Vagina (tissue), 2 donors: ENCODE measurements around the gene UNC80.

Experiments used
- POLR2A ChIP-seq, 2 donors: fragments of 450-650 bp; IDR thresholded peaks; one replicate each; pipeline ENCODE4 v1.6.1; 2017; ENCODE audit warnings: antibody characterized with exemption in 2 of 2, mild to moderate bottlenecking in 2 of 2, moderate library complexity in 2 of 2
- POLR2AphosphoS5 ChIP-seq, 2 donors: sonication (generic); formaldehyde crosslinking; IDR thresholded peaks; one replicate each; pipeline ENCODE4 v1.9.0; 2017; ENCODE audit warnings: antibody characterized with exemption in 2 of 2, mild to moderate bottlenecking in 2 of 2, low read depth in 1 of 2; ENCODE audit not compliant: insufficient read depth in 1 of 2
- TF ChIP-seq, protein P1 (sequence below), 3 experiments: fragments of 450-650 bp in 2 of 3; fragments of 200-600 bp in 1 of 3; sonication (generic) in 1 of 3; IDR thresholded peaks; one replicate each; pipeline ENCODE4 v1.5.1; 2017 to 2019; ENCODE audit warnings: antibody characterized with exemption in 3 of 3, mild to moderate bottlenecking in 2 of 3, moderate library complexity in 2 of 3

DNA sequence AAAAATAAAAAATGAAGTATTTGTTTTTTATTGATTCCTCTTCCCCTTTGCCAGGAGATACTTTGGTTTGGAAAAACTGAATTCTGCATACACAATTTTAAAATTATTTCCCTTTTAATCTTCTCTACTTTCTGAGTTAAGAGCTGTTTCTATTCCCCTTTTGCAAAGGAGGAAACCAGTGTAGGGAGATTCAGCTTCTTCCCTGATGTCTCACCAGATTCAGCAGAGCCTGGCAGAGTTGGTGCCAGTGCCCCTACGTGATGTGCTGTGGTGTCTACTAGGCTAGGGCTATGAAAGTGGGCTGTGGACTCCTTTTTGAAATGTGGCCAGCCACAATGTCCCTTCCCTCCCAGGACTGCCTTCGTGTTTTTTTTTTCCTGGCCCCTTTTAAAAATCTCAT lies 233.2 kb downstream of the UNC80 start:
- TF ChIP-seq, protein P1, sequence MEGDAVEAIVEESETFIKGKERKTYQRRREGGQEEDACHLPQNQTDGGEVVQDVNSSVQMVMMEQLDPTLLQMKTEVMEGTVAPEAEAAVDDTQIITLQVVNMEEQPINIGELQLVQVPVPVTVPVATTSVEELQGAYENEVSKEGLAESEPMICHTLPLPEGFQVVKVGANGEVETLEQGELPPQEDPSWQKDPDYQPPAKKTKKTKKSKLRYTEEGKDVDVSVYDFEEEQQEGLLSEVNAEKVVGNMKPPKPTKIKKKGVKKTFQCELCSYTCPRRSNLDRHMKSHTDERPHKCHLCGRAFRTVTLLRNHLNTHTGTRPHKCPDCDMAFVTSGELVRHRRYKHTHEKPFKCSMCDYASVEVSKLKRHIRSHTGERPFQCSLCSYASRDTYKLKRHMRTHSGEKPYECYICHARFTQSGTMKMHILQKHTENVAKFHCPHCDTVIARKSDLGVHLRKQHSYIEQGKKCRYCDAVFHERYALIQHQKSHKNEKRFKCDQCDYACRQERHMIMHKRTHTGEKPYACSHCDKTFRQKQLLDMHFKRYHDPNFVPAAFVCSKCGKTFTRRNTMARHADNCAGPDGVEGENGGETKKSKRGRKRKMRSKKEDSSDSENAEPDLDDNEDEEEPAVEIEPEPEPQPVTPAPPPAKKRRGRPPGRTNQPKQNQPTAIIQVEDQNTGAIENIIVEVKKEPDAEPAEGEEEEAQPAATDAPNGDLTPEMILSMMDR (IDR thresholded peaks at IDR 0.05): no peak
- no peak for TF ChIP-seq POLR2A (IDR thresholded peaks at IDR 0.05)
- TF ChIP-seq POLR2AphosphoS5 (IDR thresholded peaks at IDR 0.05; ENCODE audit: insufficient read depth in 1 of 2, low read depth in 1 of 2): no peak
